ENCODE results near the gene TBC1D22A. TPM values are rescaled to one million over a fixed set of nuclear protein-coding genes. Genes with fewer than 3 reads are reported as not detected.

The TBC1D22A gene
- polyA plus RNA-seq, 1 donor from 2014 or later: 9.3 TPM

DNA sequence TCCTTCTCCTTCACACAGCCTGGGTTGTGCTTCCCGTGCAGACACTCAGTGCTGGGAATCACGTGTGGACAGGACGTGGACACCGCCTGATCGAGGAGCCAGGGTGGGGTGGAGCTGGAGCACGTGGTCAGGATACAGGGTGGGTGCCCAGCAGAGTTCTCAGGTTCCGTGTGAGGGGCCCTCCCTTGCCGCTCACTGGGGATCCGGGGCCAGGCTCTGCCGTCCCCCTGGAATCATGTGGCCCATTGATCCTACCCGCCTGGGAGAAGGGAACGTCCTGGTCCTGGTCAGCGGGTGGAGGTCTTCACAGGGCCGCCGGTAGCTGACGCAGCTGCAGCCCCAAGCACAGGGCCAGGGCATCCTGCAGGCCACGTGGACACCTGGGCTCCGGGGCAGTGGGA lies 397.7 kb downstream of the TBC1D22A start:
- H3K9me2 ChIP-seq (ENCODE audit: insufficient read depth, low read length): no peaks in the 10 kb centered on the region
- H3K4me2 ChIP-seq (ENCODE audit: low read length): no peak overlapping the region
- H3K9me3 ChIP-seq (ENCODE audit: low read length): no peaks in the 10 kb centered on the region
- H2AFZ ChIP-seq (ENCODE audit: low read depth, low read length): no peak overlapping the region
- TF ChIP-seq, protein P1, sequence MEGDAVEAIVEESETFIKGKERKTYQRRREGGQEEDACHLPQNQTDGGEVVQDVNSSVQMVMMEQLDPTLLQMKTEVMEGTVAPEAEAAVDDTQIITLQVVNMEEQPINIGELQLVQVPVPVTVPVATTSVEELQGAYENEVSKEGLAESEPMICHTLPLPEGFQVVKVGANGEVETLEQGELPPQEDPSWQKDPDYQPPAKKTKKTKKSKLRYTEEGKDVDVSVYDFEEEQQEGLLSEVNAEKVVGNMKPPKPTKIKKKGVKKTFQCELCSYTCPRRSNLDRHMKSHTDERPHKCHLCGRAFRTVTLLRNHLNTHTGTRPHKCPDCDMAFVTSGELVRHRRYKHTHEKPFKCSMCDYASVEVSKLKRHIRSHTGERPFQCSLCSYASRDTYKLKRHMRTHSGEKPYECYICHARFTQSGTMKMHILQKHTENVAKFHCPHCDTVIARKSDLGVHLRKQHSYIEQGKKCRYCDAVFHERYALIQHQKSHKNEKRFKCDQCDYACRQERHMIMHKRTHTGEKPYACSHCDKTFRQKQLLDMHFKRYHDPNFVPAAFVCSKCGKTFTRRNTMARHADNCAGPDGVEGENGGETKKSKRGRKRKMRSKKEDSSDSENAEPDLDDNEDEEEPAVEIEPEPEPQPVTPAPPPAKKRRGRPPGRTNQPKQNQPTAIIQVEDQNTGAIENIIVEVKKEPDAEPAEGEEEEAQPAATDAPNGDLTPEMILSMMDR (IDR thresholded peaks at IDR 0.05; ENCODE audit: poor library complexity, severe bottlenecking): no peak
- no peak for TF ChIP-seq EZH2 (IDR thresholded peaks at IDR 0.05; ENCODE audit: borderline replicate concordance, insufficient read depth, low read length, poor library complexity, severe bottlenecking)
- no peak for TF ChIP-seq EP300 (conservative IDR thresholded peaks at IDR 0.05; ENCODE audit: poor library complexity, severe bottlenecking)
- TF ChIP-seq RAD21 (conservative IDR thresholded peaks at IDR 0.05): no peak
- TF ChIP-seq TAF1 (IDR thresholded peaks at IDR 0.05; ENCODE audit: low read depth): no peak
- no peak for TF ChIP-seq MXI1 (conservative IDR thresholded peaks at IDR 0.05; ENCODE audit: poor library complexity, severe bottlenecking)
- no peak for TF ChIP-seq POLR2AphosphoS5 (IDR thresholded peaks at IDR 0.05)
- TF ChIP-seq SMC3 (conservative IDR thresholded peaks at IDR 0.05; ENCODE audit: poor library complexity): no peak
- TF ChIP-seq, protein P2, sequence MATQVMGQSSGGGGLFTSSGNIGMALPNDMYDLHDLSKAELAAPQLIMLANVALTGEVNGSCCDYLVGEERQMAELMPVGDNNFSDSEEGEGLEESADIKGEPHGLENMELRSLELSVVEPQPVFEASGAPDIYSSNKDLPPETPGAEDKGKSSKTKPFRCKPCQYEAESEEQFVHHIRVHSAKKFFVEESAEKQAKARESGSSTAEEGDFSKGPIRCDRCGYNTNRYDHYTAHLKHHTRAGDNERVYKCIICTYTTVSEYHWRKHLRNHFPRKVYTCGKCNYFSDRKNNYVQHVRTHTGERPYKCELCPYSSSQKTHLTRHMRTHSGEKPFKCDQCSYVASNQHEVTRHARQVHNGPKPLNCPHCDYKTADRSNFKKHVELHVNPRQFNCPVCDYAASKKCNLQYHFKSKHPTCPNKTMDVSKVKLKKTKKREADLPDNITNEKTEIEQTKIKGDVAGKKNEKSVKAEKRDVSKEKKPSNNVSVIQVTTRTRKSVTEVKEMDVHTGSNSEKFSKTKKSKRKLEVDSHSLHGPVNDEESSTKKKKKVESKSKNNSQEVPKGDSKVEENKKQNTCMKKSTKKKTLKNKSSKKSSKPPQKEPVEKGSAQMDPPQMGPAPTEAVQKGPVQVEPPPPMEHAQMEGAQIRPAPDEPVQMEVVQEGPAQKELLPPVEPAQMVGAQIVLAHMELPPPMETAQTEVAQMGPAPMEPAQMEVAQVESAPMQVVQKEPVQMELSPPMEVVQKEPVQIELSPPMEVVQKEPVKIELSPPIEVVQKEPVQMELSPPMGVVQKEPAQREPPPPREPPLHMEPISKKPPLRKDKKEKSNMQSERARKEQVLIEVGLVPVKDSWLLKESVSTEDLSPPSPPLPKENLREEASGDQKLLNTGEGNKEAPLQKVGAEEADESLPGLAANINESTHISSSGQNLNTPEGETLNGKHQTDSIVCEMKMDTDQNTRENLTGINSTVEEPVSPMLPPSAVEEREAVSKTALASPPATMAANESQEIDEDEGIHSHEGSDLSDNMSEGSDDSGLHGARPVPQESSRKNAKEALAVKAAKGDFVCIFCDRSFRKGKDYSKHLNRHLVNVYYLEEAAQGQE (IDR thresholded peaks at IDR 0.05; ENCODE audit: borderline replicate concordance): no peak
- no peaks in the 10 kb centered on the region for H3K27me3 ChIP-seq (ENCODE audit: insufficient read depth, low read depth, low read length)
- H3K36me3 ChIP-seq (ENCODE audit: insufficient read depth, low read length): no peaks in the 10 kb centered on the region
- no peaks in the 10 kb centered on the region for H4K20me1 ChIP-seq (ENCODE audit: insufficient read depth)
- H3K27ac ChIP-seq (ENCODE audit: low read length): no peak overlapping the region
- no peaks in the 10 kb centered on the region for H3F3A ChIP-seq (ENCODE audit: insufficient read depth, low read length, poor library complexity, severe bottlenecking)
- H3K4me3 ChIP-seq (ENCODE audit: low read length): no peak overlapping the region
- H3K9ac ChIP-seq (ENCODE audit: low read length): no peak overlapping the region
- no peaks in the 10 kb centered on the region for H3K79me2 ChIP-seq (replicated peaks; ENCODE audit: insufficient read depth, low read length)

DNA sequence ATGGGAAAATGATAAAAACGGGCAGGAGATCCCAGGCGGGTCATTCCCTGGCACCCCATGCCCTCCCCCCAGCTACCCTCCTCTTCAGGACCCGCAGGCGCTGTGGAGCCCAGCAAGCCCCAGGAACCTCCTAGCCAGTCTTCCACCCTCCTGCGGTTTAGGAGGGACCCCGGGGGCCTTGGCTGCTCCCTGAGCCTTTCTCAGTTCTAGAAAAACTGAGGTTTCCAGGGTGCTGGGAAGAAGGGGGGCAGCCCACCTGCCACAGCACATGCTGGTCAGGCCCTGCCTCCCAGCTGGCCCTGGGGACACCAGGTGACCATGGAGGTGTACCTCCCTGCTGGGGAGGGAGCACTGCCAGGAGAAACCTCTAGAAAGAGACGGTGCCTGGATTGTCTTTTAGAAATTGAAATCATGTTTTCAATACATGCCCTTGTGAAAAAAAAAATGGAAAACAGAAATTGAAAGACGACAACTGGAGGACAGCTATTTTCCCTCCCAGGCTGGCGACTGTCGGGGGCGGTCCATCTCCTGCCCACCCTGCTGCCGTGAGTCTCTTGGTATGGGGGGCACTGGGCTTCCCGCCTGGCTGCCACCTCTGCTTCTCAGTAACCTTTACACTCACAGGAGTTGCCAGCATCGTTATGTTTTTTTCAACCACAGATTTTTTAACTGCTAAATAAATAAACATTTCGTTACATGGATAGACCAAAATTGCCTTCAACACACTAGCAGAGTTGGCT lies 398.5 kb downstream of the TBC1D22A start:
- H2AFZ ChIP-seq (ENCODE audit: low read depth, low read length): no peak overlapping the region
- no peaks in the 10 kb centered on the region for H3K9me2 ChIP-seq (ENCODE audit: insufficient read depth, low read length)
- H3K27me3 ChIP-seq (ENCODE audit: insufficient read depth, low read depth, low read length): no peaks in the 10 kb centered on the region
- no peaks in the 10 kb centered on the region for H3K36me3 ChIP-seq (ENCODE audit: insufficient read depth, low read length)
- H3K4me3 ChIP-seq (ENCODE audit: low read length): no peak overlapping the region
- no peaks in the 10 kb centered on the region for H4K20me1 ChIP-seq (ENCODE audit: insufficient read depth)
- H3K79me2 ChIP-seq (replicated peaks; ENCODE audit: insufficient read depth, low read length): no peaks in the 10 kb centered on the region
- no peaks in the 10 kb centered on the region for H3K9me3 ChIP-seq (ENCODE audit: low read length)
- no peak overlapping the region for H3K27ac ChIP-seq (ENCODE audit: low read length)
- TF ChIP-seq, protein P1 (IDR thresholded peaks at IDR 0.05; ENCODE audit: poor library complexity, severe bottlenecking): no peak
- TF ChIP-seq MXI1 (conservative IDR thresholded peaks at IDR 0.05; ENCODE audit: poor library complexity, severe bottlenecking): no peak
- TF ChIP-seq, protein P2 (IDR thresholded peaks at IDR 0.05; ENCODE audit: borderline replicate concordance): no peak
- TF ChIP-seq POLR2AphosphoS5 (IDR thresholded peaks at IDR 0.05): no peak
- no peak for TF ChIP-seq EP300 (conservative IDR thresholded peaks at IDR 0.05; ENCODE audit: poor library complexity, severe bottlenecking)
- TF ChIP-seq SMC3 (conservative IDR thresholded peaks at IDR 0.05; ENCODE audit: poor library complexity): no peak
- no peak for TF ChIP-seq TAF1 (IDR thresholded peaks at IDR 0.05; ENCODE audit: low read depth)
- TF ChIP-seq RAD21 (conservative IDR thresholded peaks at IDR 0.05): no peak
- no peak for TF ChIP-seq EZH2 (IDR thresholded peaks at IDR 0.05; ENCODE audit: borderline replicate concordance, insufficient read depth, low read length, poor library complexity, severe bottlenecking)
- H3K4me2 ChIP-seq (ENCODE audit: low read length): no peak overlapping the region
- H3F3A ChIP-seq (ENCODE audit: insufficient read depth, low read length, poor library complexity, severe bottlenecking): no peaks in the 10 kb centered on the region
- H3K9ac ChIP-seq (ENCODE audit: low read length): no peak overlapping the region
